RWPE2 (cell line): ENCODE measurements around the gene DLG2.
A peak's percentile ranks its signal among the peaks of the same experiment; 100 is the strongest.
"Not testable (repeated sequence)": the region's sequence is repeated elsewhere in the genome, so short reads cannot be mapped to it uniquely, and the experiment has no call there.

ENCODE experiments used
- ATAC-seq: fragments of 200-7000 bp; cut with Tn5 transposase; 3 replicates; pipeline ENCODE4 v1.9.1; 2021; ENCODE audit warnings: low read depth
- DNase-seq: peaks from one replicate; pipeline ENCODE4 v3.0.0-alpha.2; 2020; ENCODE audit warnings: low spot score
- H3K27ac ChIP-seq: fragments of 450-650 bp; 2 replicates; pipeline ENCODE4 v1.5.1; 2017; ENCODE audit warnings: mild to moderate bottlenecking; ENCODE audit not compliant: poor library complexity, severe bottlenecking
- H3K27me3 ChIP-seq: fragments of 250-450 bp; sonication (Bioruptor Pico); 2 replicates; pipeline ENCODE4 v1.5.1; 2021; ENCODE audit warnings: mild to moderate bottlenecking, moderate library complexity; ENCODE audit not compliant: insufficient read depth, poor library complexity, severe bottlenecking
- H3K36me3 ChIP-seq: fragments of 250-450 bp; sonication (Bioruptor Pico); 2 replicates; pipeline ENCODE4 v1.5.1; 2020; ENCODE audit warnings: low read depth, mild to moderate bottlenecking, moderate library complexity
- H3K4me1 ChIP-seq: fragments of 250-450 bp; sonication (Bioruptor Pico); 2 replicates; pipeline ENCODE4 v1.5.1; 2021; ENCODE audit warnings: mild to moderate bottlenecking, moderate library complexity; ENCODE audit not compliant: insufficient read depth, poor library complexity, severe bottlenecking
- H3K4me3 ChIP-seq: fragments of 250-450 bp; sonication (Bioruptor Pico); 2 replicates; pipeline ENCODE4 v1.5.1; 2021; ENCODE audit warnings: mild to moderate bottlenecking, moderate library complexity; ENCODE audit not compliant: severe bottlenecking
- H3K9me3 ChIP-seq: fragments of 250-450 bp; sonication (Bioruptor Pico); 2 replicates; pipeline ENCODE4 v1.5.1; 2021; ENCODE audit warnings: mild to moderate bottlenecking, moderate library complexity; ENCODE audit not compliant: severe bottlenecking
- TF ChIP-seq, protein P1 (sequence below): fragments of 450-650 bp; IDR thresholded peaks from one replicate; pipeline ENCODE4 v1.5.1; 2017; ENCODE audit warnings: mild to moderate bottlenecking, moderate library complexity; ENCODE audit not compliant: poor library complexity, severe bottlenecking

DLG2 gene

DNA sequence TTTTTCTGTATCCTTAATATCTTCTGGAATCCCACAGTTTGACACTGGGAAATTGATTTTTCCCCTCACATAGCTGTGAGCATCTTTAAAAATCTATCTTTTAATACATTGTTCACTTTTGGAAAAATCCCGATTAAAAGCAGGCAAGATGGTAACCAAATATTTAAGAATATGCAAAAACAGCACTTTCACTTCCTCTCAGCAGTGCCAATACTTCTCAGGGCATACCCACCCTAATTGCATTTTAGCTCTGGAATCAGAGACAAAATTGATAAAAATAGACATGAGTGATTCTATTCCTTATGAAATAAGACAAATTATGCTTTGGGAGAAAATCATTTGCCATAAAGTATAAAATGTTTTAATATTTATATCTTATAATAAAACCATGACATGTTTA lies 2172.5 kb downstream of the DLG2 start:
- H3K27me3 ChIP-seq, result no peaks in the 10 kb centered on the region
- H3K9me3 ChIP-seq, result no peaks in the 10 kb centered on the region
- no peak overlapping the region for H3K27ac ChIP-seq
- no peak for ATAC-seq
- H3K4me3 ChIP-seq, result no peak overlapping the region
- TF ChIP-seq, protein P1, sequence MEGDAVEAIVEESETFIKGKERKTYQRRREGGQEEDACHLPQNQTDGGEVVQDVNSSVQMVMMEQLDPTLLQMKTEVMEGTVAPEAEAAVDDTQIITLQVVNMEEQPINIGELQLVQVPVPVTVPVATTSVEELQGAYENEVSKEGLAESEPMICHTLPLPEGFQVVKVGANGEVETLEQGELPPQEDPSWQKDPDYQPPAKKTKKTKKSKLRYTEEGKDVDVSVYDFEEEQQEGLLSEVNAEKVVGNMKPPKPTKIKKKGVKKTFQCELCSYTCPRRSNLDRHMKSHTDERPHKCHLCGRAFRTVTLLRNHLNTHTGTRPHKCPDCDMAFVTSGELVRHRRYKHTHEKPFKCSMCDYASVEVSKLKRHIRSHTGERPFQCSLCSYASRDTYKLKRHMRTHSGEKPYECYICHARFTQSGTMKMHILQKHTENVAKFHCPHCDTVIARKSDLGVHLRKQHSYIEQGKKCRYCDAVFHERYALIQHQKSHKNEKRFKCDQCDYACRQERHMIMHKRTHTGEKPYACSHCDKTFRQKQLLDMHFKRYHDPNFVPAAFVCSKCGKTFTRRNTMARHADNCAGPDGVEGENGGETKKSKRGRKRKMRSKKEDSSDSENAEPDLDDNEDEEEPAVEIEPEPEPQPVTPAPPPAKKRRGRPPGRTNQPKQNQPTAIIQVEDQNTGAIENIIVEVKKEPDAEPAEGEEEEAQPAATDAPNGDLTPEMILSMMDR, result no peak
- H3K36me3 ChIP-seq, result no peaks in the 10 kb centered on the region
- no peak for DNase-seq
- no peaks in the 10 kb centered on the region for H3K4me1 ChIP-seq

DNA sequence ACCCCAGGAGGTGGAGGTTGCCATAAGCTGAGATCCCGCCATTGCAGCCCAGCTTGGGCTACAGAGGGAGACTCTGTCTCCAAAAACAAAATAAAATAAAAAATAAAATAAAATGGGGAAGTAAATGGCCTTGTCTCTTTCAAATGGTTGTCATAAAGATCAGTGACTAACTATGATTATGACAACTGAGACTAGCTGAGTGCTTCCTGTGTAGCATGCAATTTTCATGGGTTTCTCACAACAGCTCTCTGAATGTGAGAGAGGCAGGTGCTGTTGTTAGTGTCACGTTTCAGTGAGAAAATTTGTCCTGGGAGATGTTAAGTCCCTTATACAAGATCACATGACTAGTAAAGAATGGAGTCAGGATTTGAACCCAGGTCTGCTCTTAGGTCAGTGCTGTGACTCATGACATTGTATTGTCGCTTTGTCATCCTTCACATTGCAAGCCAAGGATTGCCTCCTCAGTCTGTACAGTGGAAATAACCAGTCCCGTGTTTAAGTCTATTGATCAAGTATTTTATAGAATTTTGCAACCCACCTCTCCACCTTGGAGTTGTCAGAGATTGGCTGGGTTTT lies 2177.7 kb downstream of the DLG2 start:
- Histone ChIP-seq H3K27me3 (no peaks in the 10 kb centered on the region), H3K4me3 (no peak overlapping the region), H3K9me3 (no peaks in the 10 kb centered on the region), H3K27ac (no peak overlapping the region), H3K36me3 (no peaks in the 10 kb centered on the region), H3K4me1 (no peaks in the 10 kb centered on the region)
- DNase-seq, result no peak
- ATAC-seq, result no peak
- TF ChIP-seq, protein P1, result no peak

DNA sequence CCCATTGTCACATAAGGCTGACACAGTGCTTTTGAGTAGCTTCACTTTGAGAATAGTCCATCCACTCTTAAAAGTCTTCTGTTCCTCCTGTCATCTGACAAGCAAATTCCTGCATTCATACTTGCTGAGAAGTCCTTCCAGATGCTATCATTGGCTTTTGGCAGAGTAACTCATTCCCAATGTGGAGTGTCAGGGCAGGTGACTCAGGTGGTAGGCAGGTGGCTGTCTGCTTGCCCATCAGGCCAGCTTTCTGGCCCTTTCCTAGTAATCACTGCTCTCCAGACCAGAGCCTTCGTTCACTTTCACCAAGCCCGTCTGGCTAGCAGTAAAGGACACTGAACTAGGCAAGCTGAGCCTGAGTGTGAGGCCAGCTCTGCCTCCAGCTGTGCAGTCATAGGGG lies 2178.5 kb downstream of the DLG2 start:
- no peak overlapping the region for H3K27ac ChIP-seq
- H3K4me1 ChIP-seq, result no peaks in the 10 kb centered on the region
- H3K36me3 ChIP-seq, result no peaks in the 10 kb centered on the region
- ATAC-seq (peak; percentile 23; the same call in 2 of the 3 replicates), DNase-seq (no peak)
- H3K4me3 ChIP-seq, result no peak overlapping the region
- H3K9me3 ChIP-seq, result no peaks in the 10 kb centered on the region
- no peaks in the 10 kb centered on the region for H3K27me3 ChIP-seq
- TF ChIP-seq, protein P1, result no peak

DNA sequence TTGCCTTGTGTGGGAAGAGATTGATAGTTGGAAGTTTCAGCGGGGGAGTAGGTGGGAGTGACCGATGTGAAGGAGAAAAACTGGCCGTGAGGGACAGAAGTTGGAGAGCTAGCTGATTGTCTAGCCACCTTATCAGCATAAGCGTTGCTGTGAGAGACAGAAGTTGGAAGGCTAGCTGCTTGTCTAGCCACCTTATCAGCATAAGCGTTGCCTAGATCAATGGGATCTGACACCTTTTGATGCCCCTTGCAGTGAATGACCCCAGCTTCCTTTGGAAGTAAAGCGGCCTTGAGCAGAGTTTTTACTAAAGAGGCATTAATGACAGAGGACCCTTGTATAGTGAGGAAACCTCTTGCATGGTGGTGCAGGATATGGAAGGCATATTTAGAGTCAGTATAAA lies 2183.3 kb downstream of the DLG2 start:
- not testable (repeated sequence) for H3K9me3 ChIP-seq, H3K36me3 ChIP-seq, DNase-seq, ATAC-seq, H3K4me1 ChIP-seq, H3K27ac ChIP-seq, H3K27me3 ChIP-seq, H3K4me3 ChIP-seq

DNA sequence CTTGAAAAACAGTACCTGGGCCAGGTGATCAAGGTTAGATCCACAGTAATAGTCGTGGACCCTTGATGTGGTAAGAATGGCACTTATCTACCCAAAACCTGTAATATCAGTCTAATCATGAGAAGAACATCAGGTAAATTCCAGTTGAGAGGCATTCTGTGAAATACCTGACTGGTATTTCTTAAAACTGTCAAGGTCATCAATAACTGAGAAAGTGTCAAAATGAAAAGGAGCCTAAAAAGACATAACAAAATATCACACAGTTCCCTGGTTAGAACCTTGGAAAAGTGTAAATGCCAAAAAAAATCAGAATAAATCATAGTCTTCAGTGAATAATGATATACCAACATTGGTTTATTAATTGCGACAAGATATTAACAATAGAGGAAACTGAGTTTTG lies 2185.5 kb downstream of the DLG2 start:
- ATAC-seq (no peak), DNase-seq (no peak)
- Histone ChIP-seq H3K9me3 (no peaks in the 10 kb centered on the region), H3K27me3 (no peaks in the 10 kb centered on the region), H3K4me1 (no peaks in the 10 kb centered on the region), H3K27ac (no peak overlapping the region), H3K4me3 (no peak overlapping the region), H3K36me3 (no peaks in the 10 kb centered on the region)
- TF ChIP-seq, protein P1, result no peak
